Loucy (cell line): ENCODE results near the gene OAF.

Experiments used
- EZH2phosphoT487 ChIP-seq: fragments of 200-600 bp; IDR thresholded peaks from 2 replicates; pipeline ENCODE4 v1.6.1; 2018; ENCODE audit warnings: antibody characterized with exemption, mild to moderate bottlenecking, moderate library complexity, borderline replicate concordance
- TF ChIP-seq, protein P1 (sequence below): fragments of 200-600 bp; sonication (generic); conservative IDR thresholded peaks from 2 replicates; pipeline ENCODE4 v1.5.1; 2014; ENCODE audit warnings: mild to moderate bottlenecking, antibody characterized with exemption, low read length

DNA sequence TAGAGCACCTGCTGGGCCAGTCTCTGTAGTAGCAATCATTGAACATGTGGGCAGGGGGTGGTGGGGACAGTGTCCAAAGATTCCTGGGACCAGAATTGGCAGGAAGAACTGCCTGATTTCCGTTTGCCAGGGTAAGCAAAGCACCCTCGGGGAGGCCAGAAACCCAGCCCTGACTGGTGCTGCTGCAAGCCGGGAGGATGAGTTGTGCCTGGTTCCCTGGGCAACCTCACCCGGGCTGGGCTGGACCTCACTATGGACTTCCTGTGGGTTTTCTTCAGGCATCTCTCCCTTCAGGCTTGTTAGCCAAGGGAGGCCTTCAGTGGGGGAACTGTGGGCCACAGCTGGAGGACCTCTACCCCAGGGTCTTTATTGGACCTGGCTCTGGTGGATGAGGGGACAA, 21.1 kb downstream of the OAF start:
- TF ChIP-seq, protein P1, sequence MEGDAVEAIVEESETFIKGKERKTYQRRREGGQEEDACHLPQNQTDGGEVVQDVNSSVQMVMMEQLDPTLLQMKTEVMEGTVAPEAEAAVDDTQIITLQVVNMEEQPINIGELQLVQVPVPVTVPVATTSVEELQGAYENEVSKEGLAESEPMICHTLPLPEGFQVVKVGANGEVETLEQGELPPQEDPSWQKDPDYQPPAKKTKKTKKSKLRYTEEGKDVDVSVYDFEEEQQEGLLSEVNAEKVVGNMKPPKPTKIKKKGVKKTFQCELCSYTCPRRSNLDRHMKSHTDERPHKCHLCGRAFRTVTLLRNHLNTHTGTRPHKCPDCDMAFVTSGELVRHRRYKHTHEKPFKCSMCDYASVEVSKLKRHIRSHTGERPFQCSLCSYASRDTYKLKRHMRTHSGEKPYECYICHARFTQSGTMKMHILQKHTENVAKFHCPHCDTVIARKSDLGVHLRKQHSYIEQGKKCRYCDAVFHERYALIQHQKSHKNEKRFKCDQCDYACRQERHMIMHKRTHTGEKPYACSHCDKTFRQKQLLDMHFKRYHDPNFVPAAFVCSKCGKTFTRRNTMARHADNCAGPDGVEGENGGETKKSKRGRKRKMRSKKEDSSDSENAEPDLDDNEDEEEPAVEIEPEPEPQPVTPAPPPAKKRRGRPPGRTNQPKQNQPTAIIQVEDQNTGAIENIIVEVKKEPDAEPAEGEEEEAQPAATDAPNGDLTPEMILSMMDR, result no peak
- TF ChIP-seq EZH2phosphoT487, result no peak
